GM21528 (cell line): ENCODE measurements around the gene ATP4A.

Experiments used
- ATAC-seq: cut with Tn5 transposase; IDR thresholded peaks from one replicate; pipeline ENCODE4 v1.9.1; 2021; ENCODE audit warnings: mild to moderate bottlenecking, moderate library complexity; ENCODE audit not compliant: unreplicated experiment, low FRiP score

ATP4A gene

DNA sequence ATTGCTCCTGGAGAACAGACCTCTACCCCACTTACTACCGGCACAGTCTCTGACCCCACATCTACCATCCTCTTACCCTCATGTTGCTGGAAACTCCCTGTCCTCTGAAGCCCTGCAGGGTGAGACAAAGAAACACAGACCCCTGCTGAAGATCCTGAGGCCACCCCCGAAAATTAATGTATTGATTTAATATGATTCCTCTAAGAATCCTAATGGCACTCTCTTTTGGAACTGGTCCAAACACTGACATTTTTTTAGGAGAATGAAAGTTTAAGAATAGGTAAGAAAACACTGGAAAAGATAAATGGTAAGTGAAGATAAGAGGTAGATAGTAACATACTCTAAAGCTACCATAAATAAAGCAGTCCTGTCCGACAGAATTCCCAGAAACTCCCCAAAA lies 55.3 kb downstream of the ATP4A start:
- ATAC-seq = no peak

DNA sequence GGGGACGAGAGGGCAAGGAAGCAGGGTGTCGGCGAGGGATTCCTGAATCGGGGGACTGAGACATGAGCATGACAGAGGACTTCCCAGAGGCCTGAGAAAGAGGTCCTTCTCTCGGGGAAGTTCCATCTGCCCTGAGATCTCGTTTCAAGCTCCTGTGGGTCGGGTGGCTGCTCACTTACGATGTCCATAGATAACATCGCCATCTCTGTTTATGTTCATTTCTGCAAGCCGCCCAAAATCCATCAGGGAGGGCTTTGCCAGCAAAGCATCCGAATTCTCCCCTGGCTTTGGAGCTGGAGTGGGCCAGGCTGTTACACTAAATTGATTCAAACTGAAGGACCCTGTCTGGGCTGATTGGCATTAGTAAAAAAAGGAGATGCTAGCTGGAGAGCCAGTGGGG lies 55.9 kb downstream of the ATP4A start:
- ATAC-seq = no peak

- ATAC-seq = no peak
Observed at GRCh38 chr19:35506011-35506410, 57.4 kb downstream of the ATP4A start.

GRCh38 chr19:35502751-35503150 lies 60.7 kb downstream of the ATP4A start:
- no peak for ATAC-seq

GRCh38 chr19:35501684-35502083 lies 61.8 kb downstream of the ATP4A start:
- no peak for ATAC-seq

- no peak for ATAC-seq
Observed at GRCh38 chr19:35500611-35501010, 62.8 kb downstream of the ATP4A start.
